H9 (cell line): Measurements from ENCODE around the gene DDX4. TPM values are rescaled to one million over a fixed set of nuclear protein-coding genes. Genes with fewer than 3 reads are reported as not detected.

ENCODE experiments used
- DNase-seq: peaks from one replicate; pipeline ENCODE4 v3.0.0-alpha.2; 2017
- H2AFZ ChIP-seq: one replicate; pipeline ENCODE4 v1.6.1; 2013; ENCODE audit warnings: mild to moderate bottlenecking, low read length, control low read depth, moderate library complexity
- H2AK5ac ChIP-seq: 2 replicates; pipeline ENCODE4 v1.6.1; 2013; ENCODE audit warnings: low read length, control low read depth, mixed read lengths; ENCODE audit not compliant: insufficient read length
- H2BK120ac ChIP-seq: one replicate; pipeline ENCODE4 v1.6.1; 2013; ENCODE audit warnings: low read depth, mild to moderate bottlenecking, low read length, control low read depth, inconsistent platforms; ENCODE audit not compliant: poor library complexity, severe bottlenecking
- H2BK12ac ChIP-seq: 2 replicates; pipeline ENCODE4 v1.6.1; 2013; ENCODE audit warnings: low read length, control low read depth, mixed read lengths, low read depth; ENCODE audit not compliant: insufficient read length
- H2BK15ac ChIP-seq: 2 replicates; pipeline ENCODE4 v1.6.1; 2013; ENCODE audit warnings: low read depth, low read length, control low read depth
- H2BK20ac ChIP-seq: one replicate; pipeline ENCODE4 v1.6.1; 2013; ENCODE audit warnings: low read depth, mild to moderate bottlenecking, low read length, control low read depth, inconsistent platforms; ENCODE audit not compliant: poor library complexity, severe bottlenecking
- H2BK5ac ChIP-seq: 2 replicates; pipeline ENCODE4 v1.6.1; 2013; ENCODE audit warnings: low read length, control low read depth, mixed read lengths; ENCODE audit not compliant: insufficient read length
- H3K14ac ChIP-seq: 2 replicates; pipeline ENCODE4 v1.6.1; 2013; ENCODE audit warnings: low read length, control low read depth; ENCODE audit not compliant: insufficient read depth
- H3K18ac ChIP-seq: 2 replicates; pipeline ENCODE4 v1.6.1; 2013; ENCODE audit warnings: low read depth, mild to moderate bottlenecking, mixed read lengths, low read length, control low read depth; ENCODE audit not compliant: insufficient read length
- H3K23ac ChIP-seq: 2 replicates; pipeline ENCODE4 v1.6.1; 2013; ENCODE audit warnings: low read length, control low read depth, mixed read lengths, low read depth; ENCODE audit not compliant: insufficient read length
- H3K23me2 ChIP-seq: 2 replicates; pipeline ENCODE4 v1.6.1; 2013; ENCODE audit warnings: low read depth, mild to moderate bottlenecking, mixed read lengths, low read length, control low read depth; ENCODE audit not compliant: insufficient read length, poor library complexity, severe bottlenecking
- H3K27ac ChIP-seq: 2 replicates; pipeline ENCODE4 v1.5.1; 2013; ENCODE audit warnings: low read length, control low read depth, mixed read lengths, low read depth; ENCODE audit not compliant: insufficient read length
- H3K27me3 ChIP-seq: 2 replicates; pipeline ENCODE4 v1.6.1; 2013; ENCODE audit warnings: low read length, control low read depth, inconsistent platforms; ENCODE audit not compliant: insufficient read depth
- H3K4ac ChIP-seq: 2 replicates; pipeline ENCODE4 v1.6.1; 2013; ENCODE audit warnings: low read depth, mild to moderate bottlenecking, control low read depth, inconsistent platforms, low read length, moderate library complexity
- H3K4me1 ChIP-seq: 2 replicates; pipeline ENCODE4 v1.6.1; 2013; ENCODE audit warnings: low read length, control low read depth, inconsistent platforms; ENCODE audit not compliant: insufficient read depth
- H3K4me2 ChIP-seq: 2 replicates; pipeline ENCODE4 v1.6.1; 2013; ENCODE audit warnings: low read length, control low read depth, mixed read lengths; ENCODE audit not compliant: insufficient read length, insufficient read depth
- H3K56ac ChIP-seq: 2 replicates; pipeline ENCODE4 v1.6.1; 2013; ENCODE audit warnings: low read depth, mild to moderate bottlenecking, mixed read lengths, low read length, control low read depth; ENCODE audit not compliant: insufficient read length
- H3K79me1 ChIP-seq: 2 replicates; pipeline ENCODE4 v1.6.1; 2013; ENCODE audit warnings: low read depth, mild to moderate bottlenecking, moderate library complexity, low read length, control low read depth, inconsistent platforms; ENCODE audit not compliant: insufficient read depth, poor library complexity, severe bottlenecking
- H3K79me2 ChIP-seq: 2 replicates; pipeline ENCODE4 v1.6.1; 2013; ENCODE audit warnings: low read length, control low read depth, inconsistent platforms; ENCODE audit not compliant: insufficient read depth
- H3K9ac ChIP-seq: 2 replicates; pipeline ENCODE4 v1.6.1; 2013; ENCODE audit warnings: low read length, control low read depth, mixed read lengths; ENCODE audit not compliant: insufficient read length; ENCODE audit errors: extremely low read depth
- H3K9me3 ChIP-seq: one replicate; pipeline ENCODE4 v1.6.1; 2013; ENCODE audit warnings: low read depth, low read length, inconsistent platforms; ENCODE audit not compliant: control insufficient read depth
- H3T11ph ChIP-seq: one replicate; pipeline ENCODE4 v1.6.1; 2013; ENCODE audit warnings: mild to moderate bottlenecking, low read length, control low read depth, inconsistent platforms
- H4K20me1 ChIP-seq: one replicate; pipeline ENCODE4 v1.6.1; 2013; ENCODE audit not compliant: control insufficient read depth, insufficient read length, insufficient read depth
- H4K5ac ChIP-seq: 2 replicates; pipeline ENCODE4 v1.6.1; 2013; ENCODE audit warnings: low read depth, mild to moderate bottlenecking, mixed read lengths, low read length, control low read depth; ENCODE audit not compliant: insufficient read length
- H4K8ac ChIP-seq: replicated peaks from 2 replicates; pipeline ENCODE4 v1.6.1; 2013; ENCODE audit warnings: low read length, control low read depth, mixed read lengths, low read depth; ENCODE audit not compliant: insufficient read length
- H4K91ac ChIP-seq: 2 replicates; pipeline ENCODE4 v1.6.1; 2013; ENCODE audit warnings: low read depth, mild to moderate bottlenecking, moderate library complexity, mixed read lengths, low read length, control low read depth; ENCODE audit not compliant: insufficient read length
- H3K27ac Mint-ChIP-seq, 3 experiments: 2 replicates in 2 of 3; 3 replicates in 1 of 3; pipeline ENCODE4 v1.8.0; 2020 to 2021; ENCODE audit warnings: mixed read lengths in 3 of 3, mild to moderate bottlenecking in 1 of 3, moderate library complexity in 1 of 3
- H3K27me3 Mint-ChIP-seq: 2 replicates; pipeline ENCODE4 v1.8.0; 2021; ENCODE audit warnings: low read depth, mild to moderate bottlenecking, moderate library complexity, mixed read lengths
- H3K36me3 Mint-ChIP-seq, 3 experiments: 2 replicates in 2 of 3; 3 replicates in 1 of 3; pipeline ENCODE4 v1.8.0; 2020 to 2021; ENCODE audit warnings: low read depth in 3 of 3, mixed read lengths in 3 of 3; ENCODE audit not compliant: insufficient read depth in 1 of 3
- H3K4me1 Mint-ChIP-seq, 2 experiments: 2 replicates each; pipeline ENCODE4 v1.8.0; 2020; ENCODE audit warnings: mixed read lengths in 2 of 2
- H3K4me3 Mint-ChIP-seq, 2 experiments: 2 replicates in 1 of 2; 3 replicates in 1 of 2; pipeline ENCODE4 v1.8.0; 2020 to 2021; ENCODE audit warnings: mild to moderate bottlenecking in 2 of 2, mixed read lengths in 2 of 2, moderate library complexity in 1 of 2
- H3K9me3 Mint-ChIP-seq, 2 experiments: 2 replicates in 1 of 2; 3 replicates in 1 of 2; pipeline ENCODE4 v1.8.0; 2020; ENCODE audit warnings: mild to moderate bottlenecking in 2 of 2, mixed read lengths in 2 of 2, moderate library complexity in 1 of 2
- WGBS: extraction: QIAGEN DNeasy Blood & Tissue Kit; methylation state at CpG from one replicate; pipeline ENCODE4 v1.1.7; 2013; ENCODE audit warnings: missing lambda C conversion rate, low lambda C conversion rate, mixed read lengths; ENCODE audit not compliant: insufficient read length; ENCODE audit errors: extremely low coverage; 5-methylcytosine and 5-hydroxymethylcytosine counted together
- total RNA-seq: library from RNA; stranded (reverse); gene quantifications from 2 replicates; pipeline ENCODE4 v1.2.1, GENCODE V29; 2021
- TF ChIP-seq, protein P1 (sequence below): fragments of 200-600 bp; sonication (generic); conservative IDR thresholded peaks from 3 replicates; pipeline ENCODE4 v1.8.0; 2021; ENCODE audit warnings: antibody characterized with exemption, mild to moderate bottlenecking

DDX4 gene
- total RNA-seq, 1 experiment from 2014 or later = not detected

DNA sequence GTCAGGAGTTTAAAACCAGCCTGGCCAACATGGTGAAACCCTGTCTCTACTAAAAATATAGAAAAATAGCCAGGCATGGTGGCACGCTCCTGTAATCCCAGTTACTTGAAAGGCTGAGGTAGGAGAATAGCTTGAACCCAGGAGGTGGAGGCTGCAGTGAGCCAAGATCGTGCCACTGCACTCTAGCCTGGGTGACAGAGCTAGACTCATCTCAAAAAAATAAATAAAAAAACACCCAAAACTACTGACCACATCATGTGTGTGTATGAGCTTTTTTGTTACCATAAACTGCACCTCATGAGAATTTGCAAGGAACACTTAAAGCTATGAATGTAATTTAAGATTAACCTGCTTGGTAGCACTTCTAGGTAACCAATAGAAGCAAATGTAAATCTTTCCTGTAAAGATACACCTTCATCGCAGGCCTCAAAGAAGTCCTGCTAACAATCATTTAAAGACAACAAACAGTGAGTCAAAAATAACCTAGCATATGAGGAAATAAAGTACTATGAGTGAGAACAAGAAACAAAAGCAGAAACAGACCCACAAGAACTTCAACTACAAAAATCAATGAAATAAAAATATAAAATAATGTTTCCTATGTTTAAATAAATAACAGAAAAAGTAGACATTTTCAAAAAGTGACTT, 38.7 kb upstream of the DDX4 start:
- TF ChIP-seq, protein P1, sequence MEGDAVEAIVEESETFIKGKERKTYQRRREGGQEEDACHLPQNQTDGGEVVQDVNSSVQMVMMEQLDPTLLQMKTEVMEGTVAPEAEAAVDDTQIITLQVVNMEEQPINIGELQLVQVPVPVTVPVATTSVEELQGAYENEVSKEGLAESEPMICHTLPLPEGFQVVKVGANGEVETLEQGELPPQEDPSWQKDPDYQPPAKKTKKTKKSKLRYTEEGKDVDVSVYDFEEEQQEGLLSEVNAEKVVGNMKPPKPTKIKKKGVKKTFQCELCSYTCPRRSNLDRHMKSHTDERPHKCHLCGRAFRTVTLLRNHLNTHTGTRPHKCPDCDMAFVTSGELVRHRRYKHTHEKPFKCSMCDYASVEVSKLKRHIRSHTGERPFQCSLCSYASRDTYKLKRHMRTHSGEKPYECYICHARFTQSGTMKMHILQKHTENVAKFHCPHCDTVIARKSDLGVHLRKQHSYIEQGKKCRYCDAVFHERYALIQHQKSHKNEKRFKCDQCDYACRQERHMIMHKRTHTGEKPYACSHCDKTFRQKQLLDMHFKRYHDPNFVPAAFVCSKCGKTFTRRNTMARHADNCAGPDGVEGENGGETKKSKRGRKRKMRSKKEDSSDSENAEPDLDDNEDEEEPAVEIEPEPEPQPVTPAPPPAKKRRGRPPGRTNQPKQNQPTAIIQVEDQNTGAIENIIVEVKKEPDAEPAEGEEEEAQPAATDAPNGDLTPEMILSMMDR = no peak

More for the DNA sequence above, 38.7 kb upstream of the DDX4 start:
- Histone ChIP-seq H3K56ac (no peak overlapping the region), H3K23ac (no peak overlapping the region), H4K20me1 (no peaks in the 10 kb centered on the region), H2BK120ac (no peak overlapping the region), H2BK20ac (no peak overlapping the region), H2BK15ac (no peak overlapping the region), H2AK5ac (no peak overlapping the region), H3K79me1 (no peaks in the 10 kb centered on the region), H3K9me3 (no peaks in the 10 kb centered on the region), H2BK5ac (no peak overlapping the region), H3K27me3 (no peaks in the 10 kb centered on the region), H3K9ac (no peak overlapping the region), H3K4me1 (no peaks in the 10 kb centered on the region), H3T11ph (no peak overlapping the region), H3K14ac (no peak overlapping the region), H2AFZ (no peak overlapping the region), H4K91ac (no peak overlapping the region), H4K5ac (no peak overlapping the region), H4K8ac (no peak overlapping the region), H3K4me2 (no peak overlapping the region), H3K4ac (no peak overlapping the region), H3K23me2 (no peaks in the 10 kb centered on the region), H3K79me2 (no peaks in the 10 kb centered on the region), H2BK12ac (no peak overlapping the region), H3K18ac (no peak overlapping the region), H3K27ac (no peak overlapping the region)
- Mint-ChIP-seq H3K4me3 (no peak overlapping the region), H3K4me1 (no peaks in the 10 kb centered on the region), H3K9me3 (peaks cover 20 to 23% of the 10 kb centered on the region in 2 experiments), H3K27me3 (no peaks in the 10 kb centered on the region), H3K27ac (no peak overlapping the region), H3K36me3 (peaks cover 30 to 56% (median 50%) of the 10 kb centered on the region in 3 experiments)
- WGBS = no CpG with 5 or more reads among the region's 3 CpGs
- no peak for DNase-seq
